ENCODE data around the gene SURF2.
"Not testable (repeated sequence)": the region's sequence is repeated elsewhere in the genome, so short reads cannot be mapped to it uniquely, and the experiment has no call there.

Gene SURF2

GRCh38 chr9:133375724-133376654, 19.6 kb downstream of the SURF2 start, which contains the start of the genes STKLD1 and SURF4:
TSS of gene STKLD1 (plus strand) at chr9:133376366. CDS start at chr9:133376474, 108 bp downstream.
TSS of gene SURF4 (minus strand) at chr9:133376060. CDS start at chr9:133375969, 91 bp downstream.
- in situ Hi-C loops (cut with MboI; ENCODE audit: low sequenced_read_pairs), result no loop called here

GRCh38 chr9:133377280-133377679, 20.9 kb downstream of the SURF2 start:
- in situ Hi-C loops (cut with MboI; ENCODE audit: low sequenced_read_pairs), result not testable (repeated sequence)

GRCh38 chr9:133377721-133378216, 21.4 kb downstream of the SURF2 start:
- in situ Hi-C loops (cut with MboI; ENCODE audit: low sequenced_read_pairs), result no loop called here

- in situ Hi-C loops (cut with MboI; ENCODE audit: low sequenced_read_pairs), result no loop called here
These were observed 22.1 kb downstream of the SURF2 start for GRCh38 chr9:133378408-133378962.

GRCh38 chr9:133379153-133380086, 23.1 kb downstream of the SURF2 start:
- in situ Hi-C loops (cut with MboI; ENCODE audit: low sequenced_read_pairs), result no loop called here

GRCh38 chr9:133380734-133381133, 24.4 kb downstream of the SURF2 start:
- in situ Hi-C loops (cut with MboI; ENCODE audit: low sequenced_read_pairs), result no loop called here

- in situ Hi-C loops (cut with MboI; ENCODE audit: low sequenced_read_pairs), result no loop called here
These were observed 26.3 kb downstream of the SURF2 start for GRCh38 chr9:133382507-133383141.

GRCh38 chr9:133383438-133383837, 27.1 kb downstream of the SURF2 start:
- in situ Hi-C loops (cut with MboI; ENCODE audit: low sequenced_read_pairs), result no loop called here

GRCh38 chr9:133384736-133385321, 28.5 kb downstream of the SURF2 start:
- in situ Hi-C loops (cut with MboI; ENCODE audit: low sequenced_read_pairs), result no loop called here

GRCh38 chr9:133385452-133385851, 29.1 kb downstream of the SURF2 start:
- in situ Hi-C loops (cut with MboI; ENCODE audit: low sequenced_read_pairs), result no loop called here

GRCh38 chr9:133386338-133386737, 30.0 kb downstream of the SURF2 start:
- in situ Hi-C loops (cut with MboI; ENCODE audit: low sequenced_read_pairs), result no loop called here

- in situ Hi-C loops (cut with MboI; ENCODE audit: low sequenced_read_pairs), result no loop called here
These were observed 31.3 kb downstream of the SURF2 start for GRCh38 chr9:133387680-133388079.

GRCh38 chr9:133389025-133389557, 32.7 kb downstream of the SURF2 start:
- in situ Hi-C loops (cut with MboI; ENCODE audit: low sequenced_read_pairs), result no loop called here

GRCh38 chr9:133389562-133389961, 33.2 kb downstream of the SURF2 start:
- in situ Hi-C loops (cut with MboI; ENCODE audit: low sequenced_read_pairs), result no loop called here

- in situ Hi-C loops (cut with MboI; ENCODE audit: low sequenced_read_pairs), result no loop called here
These were observed 34.4 kb downstream of the SURF2 start for GRCh38 chr9:133390713-133391112.

- in situ Hi-C loops (cut with MboI; ENCODE audit: low sequenced_read_pairs), result not testable (repeated sequence)
These were observed 35.1 kb downstream of the SURF2 start for GRCh38 chr9:133391449-133391848.

GRCh38 chr9:133392308-133392707, 36.0 kb downstream of the SURF2 start:
- in situ Hi-C loops (cut with MboI; ENCODE audit: low sequenced_read_pairs), result not testable (repeated sequence)

GRCh38 chr9:133393399-133393798, 37.0 kb downstream of the SURF2 start:
- in situ Hi-C loops (cut with MboI; ENCODE audit: low sequenced_read_pairs), result no loop called here

- in situ Hi-C loops (cut with MboI; ENCODE audit: low sequenced_read_pairs), result no loop called here
These were observed 38.4 kb downstream of the SURF2 start for GRCh38 chr9:133394687-133395271.
